IMR-90 (cell line): ENCODE results near the gene DCTN1.

ENCODE experiments used
- BHLHE40 ChIP-seq: fragments of 150-350 bp; IDR thresholded peaks from 2 replicates; pipeline ENCODE4 v1.6.1; 2016; ENCODE audit warnings: mild to moderate bottlenecking, low read depth, low read length
- CEBPB ChIP-seq: IDR thresholded peaks from 2 replicates; pipeline ENCODE4 v1.6.1; 2012; ENCODE audit warnings: low read depth, low read length, improper control_type of control experiment
- CTCF ChIP-seq: conservative IDR thresholded peaks from 2 replicates; pipeline ENCODE4 v1.5.1; 2012; ENCODE audit warnings: mild to moderate bottlenecking, low read depth, low read length, improper control_type of control experiment
- FOS ChIP-seq: fragments of 150-350 bp; IDR thresholded peaks from 2 replicates; pipeline ENCODE4 v1.6.1; 2016; ENCODE audit warnings: low read depth, low read length
- MXI1 ChIP-seq: IDR thresholded peaks from 2 replicates; pipeline ENCODE4 v1.6.1; 2012; ENCODE audit warnings: low read depth, mild to moderate bottlenecking, low read length, moderate library complexity, borderline replicate concordance
- POLR2A ChIP-seq: IDR thresholded peaks from 2 replicates; pipeline ENCODE4 v1.6.1; 2012; ENCODE audit warnings: mild to moderate bottlenecking, low read depth, low read length
- RAD21 ChIP-seq: IDR thresholded peaks from 2 replicates; pipeline ENCODE4 v1.6.1; 2012; ENCODE audit warnings: low read length, improper control_type of control experiment
- USF2 ChIP-seq: fragments of 150-350 bp; IDR thresholded peaks from 2 replicates; pipeline ENCODE4 v1.6.1; 2017; ENCODE audit warnings: mild to moderate bottlenecking, antibody characterized with exemption, low read length, low read depth

GRCh38 chr2:74379851-74380789, at the start of gene DCTN1:
- TF ChIP-seq CEBPB (no peak), CTCF (no peak), BHLHE40 (peak; percentile 33; the same call in 1 of the 2 replicates), POLR2A (no peak), RAD21 (no peak), MXI1 (0 out of 2 replicates have a peak, but pooled peaks have one; percentile 45), USF2 (peak; percentile 71; the same call in 1 of the 2 replicates), FOS (no peak)
